Mesendoderm (in vitro differentiated cells): ENCODE measurements around the gene MMD.

Source experiments
- DNase-seq: peaks from one replicate; pipeline ENCODE4 v3.0.0; 2013
- H2AK5ac ChIP-seq: 2 replicates; pipeline ENCODE4 v1.6.1; 2013; ENCODE audit warnings: low read length, inconsistent platforms
- H2BK120ac ChIP-seq: 2 replicates; pipeline ENCODE4 v1.6.1; 2013; ENCODE audit warnings: low read depth, mild to moderate bottlenecking, low read length, moderate library complexity, mixed read lengths
- H2BK15ac ChIP-seq: replicated peaks from 2 replicates; pipeline ENCODE4 v1.6.1; 2013; ENCODE audit warnings: low read depth, mild to moderate bottlenecking, moderate library complexity
- H2BK5ac ChIP-seq: 2 replicates; pipeline ENCODE4 v1.6.1; 2013; ENCODE audit warnings: low read length, inconsistent platforms
- H3K18ac ChIP-seq: 2 replicates; pipeline ENCODE4 v1.6.1; 2013; ENCODE audit warnings: mild to moderate bottlenecking, low read length, mixed read lengths
- H3K23ac ChIP-seq: one replicate; pipeline ENCODE4 v1.6.1; 2013; ENCODE audit warnings: low read length
- H3K27ac ChIP-seq: 2 replicates; pipeline ENCODE4 v1.5.1; 2013; ENCODE audit warnings: low read depth, mild to moderate bottlenecking, inconsistent platforms, low read length, moderate library complexity
- H3K27me3 ChIP-seq: 2 replicates; pipeline ENCODE4 v1.6.1; 2013; ENCODE audit warnings: low read length, control low read depth, mild to moderate bottlenecking, inconsistent platforms; ENCODE audit not compliant: insufficient read depth, poor library complexity
- H3K36me3 ChIP-seq: 2 replicates; pipeline ENCODE4 v1.6.1; 2013; ENCODE audit warnings: low read length, inconsistent platforms; ENCODE audit not compliant: control insufficient read depth, insufficient read depth
- H3K4ac ChIP-seq: one replicate; pipeline ENCODE4 v1.6.1; 2013; ENCODE audit warnings: low read depth, mild to moderate bottlenecking, low read length, moderate library complexity
- H3K4me1 ChIP-seq: 2 replicates; pipeline ENCODE4 v1.6.1; 2013; ENCODE audit warnings: low read depth, low read length, inconsistent platforms; ENCODE audit not compliant: control insufficient read depth
- H3K4me2 ChIP-seq: 2 replicates; pipeline ENCODE4 v1.6.1; 2013; ENCODE audit warnings: low read length
- H3K4me3 ChIP-seq: 2 replicates; pipeline ENCODE4 v1.5.1; 2013; ENCODE audit warnings: mild to moderate bottlenecking, low read length
- H3K56ac ChIP-seq: one replicate; pipeline ENCODE4 v1.6.1; 2013; ENCODE audit warnings: low read length
- H3K79me1 ChIP-seq: 2 replicates; pipeline ENCODE4 v1.6.1; 2013; ENCODE audit warnings: low read length, inconsistent platforms
- H3K79me2 ChIP-seq: 2 replicates; pipeline ENCODE4 v1.6.1; 2013; ENCODE audit warnings: mild to moderate bottlenecking, low read length; ENCODE audit not compliant: control insufficient read depth, insufficient read depth
- H3K9ac ChIP-seq: 2 replicates; pipeline ENCODE4 v1.6.1; 2013; ENCODE audit warnings: low read length, inconsistent platforms
- H4K5ac ChIP-seq: one replicate; pipeline ENCODE4 v1.6.1; 2013; ENCODE audit warnings: low read length
- H4K8ac ChIP-seq: one replicate; pipeline ENCODE4 v1.6.1; 2013; ENCODE audit warnings: low read depth, mild to moderate bottlenecking, control low read depth, low read length, moderate library complexity
- WGBS: extraction: QIAGEN DNeasy Blood & Tissue Kit; methylation state at CpG from one replicate; pipeline ENCODE4 v1.1.7; 2013; ENCODE audit warnings: low lambda C conversion rate, missing lambda C conversion rate; ENCODE audit not compliant: insufficient coverage; ENCODE audit errors: extremely low coverage; 5-methylcytosine and 5-hydroxymethylcytosine counted together

MMD gene

GRCh38 chr17:55344514-55344997 lies 77.1 kb downstream of the MMD start:
- no peaks in the 10 kb centered on the region for H3K79me1 ChIP-seq
- H2BK120ac ChIP-seq: no peak overlapping the region
- no peak overlapping the region for H4K8ac ChIP-seq
- H2BK5ac ChIP-seq: no peak overlapping the region
- no peak overlapping the region for H2AK5ac ChIP-seq
- H3K36me3 ChIP-seq: no peaks in the 10 kb centered on the region
- no peaks in the 10 kb centered on the region for H3K27me3 ChIP-seq
- no peaks in the 10 kb centered on the region for H3K79me2 ChIP-seq
- H3K4me1 ChIP-seq: no peaks in the 10 kb centered on the region
- no peak overlapping the region for H2BK15ac ChIP-seq
- H3K9ac ChIP-seq: no peak overlapping the region
- H3K4me2 ChIP-seq: no peak overlapping the region
- no peak overlapping the region for H3K23ac ChIP-seq
- WGBS: no CpG with 5 or more reads among the region's 3 CpGs
- H3K4me3 ChIP-seq: no peak overlapping the region
- no peak overlapping the region for H3K4ac ChIP-seq
- H3K27ac ChIP-seq: no peak overlapping the region
- no peak for DNase-seq
- no peak overlapping the region for H4K5ac ChIP-seq
- H3K56ac ChIP-seq: no peak overlapping the region
- H3K18ac ChIP-seq: no peak overlapping the region

- H3K56ac ChIP-seq: no peak overlapping the region
- no peak overlapping the region for H3K9ac ChIP-seq
- H2AK5ac ChIP-seq: no peak overlapping the region
- H3K23ac ChIP-seq: no peak overlapping the region
- H3K4me3 ChIP-seq: no peak overlapping the region
- no peaks in the 10 kb centered on the region for H3K79me1 ChIP-seq
- no peaks in the 10 kb centered on the region for H3K27me3 ChIP-seq
- H4K5ac ChIP-seq: no peak overlapping the region
- H2BK15ac ChIP-seq: no peak overlapping the region
- no peaks in the 10 kb centered on the region for H3K79me2 ChIP-seq
- no peak overlapping the region for H3K4me2 ChIP-seq
- H3K18ac ChIP-seq: no peak overlapping the region
- H3K36me3 ChIP-seq: no peaks in the 10 kb centered on the region
- no CpG with 5 or more reads among the region's 4 CpGs for WGBS
- no peak overlapping the region for H4K8ac ChIP-seq
- no peak for DNase-seq
- H3K4ac ChIP-seq: no peak overlapping the region
- H2BK120ac ChIP-seq: no peak overlapping the region
- no peak overlapping the region for H2BK5ac ChIP-seq
- H3K4me1 ChIP-seq: no peaks in the 10 kb centered on the region
- no peak overlapping the region for H3K27ac ChIP-seq
These were observed 77.6 kb downstream of the MMD start for GRCh38 chr17:55343900-55344513.

DNA sequence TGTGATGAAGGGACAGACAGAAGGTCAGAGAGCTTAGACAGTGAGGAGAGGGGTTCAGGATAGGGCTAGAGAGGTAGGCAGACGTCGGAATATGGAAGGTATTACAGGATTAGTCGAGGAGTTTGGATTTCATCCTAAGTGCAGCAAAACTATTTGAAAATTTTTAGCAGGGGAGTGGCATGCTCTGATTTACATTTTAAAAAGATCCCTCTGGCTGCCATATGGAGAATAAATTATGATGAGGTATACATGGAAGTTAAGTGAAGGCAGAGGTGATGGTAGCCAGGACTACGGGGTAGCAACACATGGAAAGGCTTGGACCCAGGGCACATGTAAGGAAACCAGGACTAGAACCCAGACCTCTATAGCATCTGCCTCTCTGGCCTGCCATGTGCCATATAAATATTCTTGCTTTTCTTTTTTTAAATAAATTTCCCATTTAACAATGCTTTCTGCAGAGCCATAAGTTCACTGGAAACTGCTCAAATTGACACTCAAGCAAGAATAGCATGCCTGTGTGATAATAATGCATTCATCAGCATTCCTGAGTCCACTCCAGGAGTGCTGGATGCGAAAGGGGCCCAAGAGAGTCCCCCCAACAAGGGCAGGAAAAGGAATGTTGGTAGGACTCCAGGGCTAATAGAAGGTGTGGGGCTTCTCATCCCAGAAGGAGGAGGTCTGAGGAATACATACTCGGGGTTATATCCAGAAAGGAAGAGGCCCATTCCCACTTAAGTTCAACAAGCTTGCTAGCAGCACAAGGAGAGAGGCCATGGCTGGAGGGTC lies 78.6 kb downstream of the MMD start:
- no peaks in the 10 kb centered on the region for H3K79me1 ChIP-seq
- H3K4me1 ChIP-seq: no peaks in the 10 kb centered on the region
- no peak overlapping the region for H3K4ac ChIP-seq
- H3K4me3 ChIP-seq: no peak overlapping the region
- no peak overlapping the region for H4K8ac ChIP-seq
- H3K27ac ChIP-seq: no peak overlapping the region
- no peaks in the 10 kb centered on the region for H3K79me2 ChIP-seq
- no peak overlapping the region for H4K5ac ChIP-seq
- H2AK5ac ChIP-seq: no peak overlapping the region
- no peak overlapping the region for H2BK120ac ChIP-seq
- no peak overlapping the region for H2BK15ac ChIP-seq
- no CpG with 5 or more reads among the region's 6 CpGs for WGBS
- H3K4me2 ChIP-seq: no peak overlapping the region
- H3K27me3 ChIP-seq: no peaks in the 10 kb centered on the region
- no peaks in the 10 kb centered on the region for H3K36me3 ChIP-seq
- H3K23ac ChIP-seq: no peak overlapping the region
- H3K9ac ChIP-seq: no peak overlapping the region
- no peak overlapping the region for H3K18ac ChIP-seq
- no peak overlapping the region for H3K56ac ChIP-seq
- DNase-seq: no peak
- no peak overlapping the region for H2BK5ac ChIP-seq
